ENCODE results near the gene RNPEP. TPM values are rescaled to one million over a fixed set of nuclear protein-coding genes. Genes with fewer than 3 reads are reported as not detected.

Gene RNPEP
- total and polyA plus RNA-seq, 2 donors = 20.0 to 39.7 TPM

- WGBS = 94% methylated on average over 11 of the region's 11 CpGs
- Histone ChIP-seq H3K4me3 (ENCODE audit: low read length in 2 of 2) (no peak overlapping the region), H3K36me3 (ENCODE audit: control insufficient read depth in 2 of 2, insufficient read depth in 2 of 2, low read length in 1 of 2) (peaks cover 0 to 4% of the 10 kb centered on the region in 2 donors), H3K9me3 (ENCODE audit: control insufficient read depth in 2 of 2, insufficient read depth in 1 of 2, low read length in 1 of 2) (no peaks in the 10 kb centered on the region), H3K27ac (ENCODE audit: low read depth in 1 of 2, low read length in 1 of 2) (no peak overlapping the region), H3K27me3 (ENCODE audit: control insufficient read depth in 2 of 2, insufficient read depth in 1 of 2, low read length in 1 of 2) (peaks cover 0 to 27% of the 10 kb centered on the region in 2 donors), H3K4me1 (ENCODE audit: control insufficient read depth in 2 of 2, insufficient read depth in 2 of 2, low read length in 2 of 2) (peaks cover 0 to 11% of the 10 kb centered on the region in 2 donors)
- DNase-seq (ENCODE audit: low read depth in 6 of 9, low spot score in 9 of 9) = no peak
Measured at GRCh38 chr1:202011994-202012393, 29.5 kb downstream of the RNPEP start.

DNA sequence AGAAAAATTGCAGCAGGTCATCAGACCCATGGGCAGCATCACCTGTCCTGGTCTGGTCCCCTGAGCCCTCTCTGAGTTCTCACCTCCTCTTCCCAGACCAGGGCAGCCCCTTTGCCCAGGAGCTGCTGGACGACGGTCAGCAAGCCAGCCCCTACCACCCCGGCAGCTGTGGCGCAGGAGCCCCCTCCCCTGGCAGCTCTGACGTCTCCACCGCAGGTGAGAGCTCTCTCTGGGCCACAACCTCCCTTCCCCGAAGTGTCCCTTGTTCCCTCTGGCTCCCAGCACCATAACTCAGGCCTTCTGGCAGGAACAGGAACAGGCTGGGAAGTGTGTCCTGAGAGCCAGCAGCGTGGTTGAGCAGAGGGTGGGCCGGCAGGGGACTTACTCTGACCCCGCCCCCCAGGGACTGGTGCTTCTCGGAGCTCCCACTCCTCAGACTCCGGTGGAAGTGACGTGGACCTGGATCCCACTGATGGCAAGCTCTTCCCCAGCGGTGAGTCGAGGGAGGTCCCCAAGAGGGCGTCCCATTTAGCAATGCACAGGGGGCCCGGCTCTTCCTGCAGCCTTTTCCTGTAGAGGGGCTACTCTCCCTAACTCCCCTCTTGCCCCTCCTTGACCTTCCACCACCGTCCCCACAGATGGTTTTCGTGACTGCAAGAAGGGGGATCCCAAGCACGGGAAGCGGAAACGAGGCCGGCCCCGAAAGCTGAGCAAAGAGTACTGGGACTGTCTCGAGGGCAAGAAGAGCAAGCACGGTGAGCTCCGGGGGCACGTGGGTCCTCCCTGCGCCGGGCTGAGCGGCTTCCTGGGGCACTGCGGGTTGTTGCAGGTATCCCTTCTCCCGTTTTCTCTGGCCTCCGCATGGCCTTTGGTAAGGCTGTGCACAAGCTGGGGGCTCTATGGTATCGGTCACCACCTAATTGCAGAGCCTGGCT, 30.4 kb downstream of the RNPEP start:
- Histone ChIP-seq H3K27me3 (ENCODE audit: control insufficient read depth in 2 of 2, insufficient read depth in 1 of 2, low read length in 1 of 2) (peaks cover 0 to 33% of the 10 kb centered on the region in 2 donors), H3K4me1 (ENCODE audit: control insufficient read depth in 2 of 2, insufficient read depth in 2 of 2, low read length in 2 of 2) (peaks cover 0 to 11% of the 10 kb centered on the region in 2 donors), H3K9me3 (ENCODE audit: control insufficient read depth in 2 of 2, insufficient read depth in 1 of 2, low read length in 1 of 2) (no peaks in the 10 kb centered on the region), H3K4me3 (ENCODE audit: low read length in 2 of 2) (no peak overlapping the region), H3K27ac (ENCODE audit: low read depth in 1 of 2, low read length in 1 of 2) (no peak overlapping the region), H3K36me3 (ENCODE audit: control insufficient read depth in 2 of 2, insufficient read depth in 2 of 2, low read length in 1 of 2) (no peaks in the 10 kb centered on the region)
- WGBS = 88% methylated on average over 35 of the region's 35 CpGs
- DNase-seq (ENCODE audit: low read depth in 6 of 9, low spot score in 9 of 9) = no peak

DNA sequence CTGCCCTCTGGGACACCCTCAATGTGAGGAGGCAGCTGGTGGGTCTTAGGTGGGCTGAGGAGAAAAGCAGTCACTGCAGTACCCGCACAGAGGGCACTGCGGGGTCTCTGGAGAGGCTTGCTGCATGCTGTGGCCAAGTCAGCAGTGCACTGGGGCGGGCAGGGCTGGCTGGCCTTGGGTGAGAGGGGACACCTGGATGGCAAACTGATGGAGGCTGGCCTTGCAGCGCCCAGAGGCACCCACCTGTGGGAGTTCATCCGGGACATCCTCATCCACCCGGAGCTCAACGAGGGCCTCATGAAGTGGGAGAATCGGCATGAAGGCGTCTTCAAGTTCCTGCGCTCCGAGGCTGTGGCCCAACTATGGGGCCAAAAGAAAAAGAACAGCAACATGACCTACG, 31.2 kb downstream of the RNPEP start:
- peaks cover 0 to 11% of the 10 kb centered on the region in 2 donors for H3K4me1 ChIP-seq (ENCODE audit: control insufficient read depth in 2 of 2, insufficient read depth in 2 of 2, low read length in 2 of 2)
- H3K9me3 ChIP-seq (ENCODE audit: control insufficient read depth in 2 of 2, insufficient read depth in 1 of 2, low read length in 1 of 2) = no peaks in the 10 kb centered on the region
- H3K27ac ChIP-seq (ENCODE audit: low read depth in 1 of 2, low read length in 1 of 2) = no peak overlapping the region
- H3K27me3 ChIP-seq (ENCODE audit: control insufficient read depth in 2 of 2, insufficient read depth in 1 of 2, low read length in 1 of 2) = peaks cover 0 to 41% of the 10 kb centered on the region in 2 donors
- H3K36me3 ChIP-seq (ENCODE audit: control insufficient read depth in 2 of 2, insufficient read depth in 2 of 2, low read length in 1 of 2) = no peaks in the 10 kb centered on the region
- H3K4me3 ChIP-seq (ENCODE audit: low read length in 2 of 2) = no peak overlapping the region
- 96% methylated on average over 12 of the region's 12 CpGs for WGBS
- no peak for DNase-seq (ENCODE audit: low read depth in 6 of 9, low spot score in 9 of 9)

- WGBS = 98% methylated on average over 6 of the region's 6 CpGs
- no peaks in the 10 kb centered on the region for H3K36me3 ChIP-seq (ENCODE audit: control insufficient read depth in 2 of 2, insufficient read depth in 2 of 2, low read length in 1 of 2)
- H3K27me3 ChIP-seq (ENCODE audit: control insufficient read depth in 2 of 2, insufficient read depth in 1 of 2, low read length in 1 of 2) = peaks cover 0 to 43% of the 10 kb centered on the region in 2 donors
- no peaks in the 10 kb centered on the region for H3K9me3 ChIP-seq (ENCODE audit: control insufficient read depth in 2 of 2, insufficient read depth in 1 of 2, low read length in 1 of 2)
- DNase-seq (ENCODE audit: low read depth in 6 of 9, low spot score in 9 of 9) = no peak
- H3K4me3 ChIP-seq (ENCODE audit: low read length in 2 of 2) = no peak overlapping the region
- peaks cover 0 to 10% of the 10 kb centered on the region in 2 donors for H3K4me1 ChIP-seq (ENCODE audit: control insufficient read depth in 2 of 2, insufficient read depth in 2 of 2, low read length in 2 of 2)
- H3K27ac ChIP-seq (ENCODE audit: low read depth in 1 of 2, low read length in 1 of 2) = no peak overlapping the region
Measured at GRCh38 chr1:202014060-202014459, 31.6 kb downstream of the RNPEP start.

DNA sequence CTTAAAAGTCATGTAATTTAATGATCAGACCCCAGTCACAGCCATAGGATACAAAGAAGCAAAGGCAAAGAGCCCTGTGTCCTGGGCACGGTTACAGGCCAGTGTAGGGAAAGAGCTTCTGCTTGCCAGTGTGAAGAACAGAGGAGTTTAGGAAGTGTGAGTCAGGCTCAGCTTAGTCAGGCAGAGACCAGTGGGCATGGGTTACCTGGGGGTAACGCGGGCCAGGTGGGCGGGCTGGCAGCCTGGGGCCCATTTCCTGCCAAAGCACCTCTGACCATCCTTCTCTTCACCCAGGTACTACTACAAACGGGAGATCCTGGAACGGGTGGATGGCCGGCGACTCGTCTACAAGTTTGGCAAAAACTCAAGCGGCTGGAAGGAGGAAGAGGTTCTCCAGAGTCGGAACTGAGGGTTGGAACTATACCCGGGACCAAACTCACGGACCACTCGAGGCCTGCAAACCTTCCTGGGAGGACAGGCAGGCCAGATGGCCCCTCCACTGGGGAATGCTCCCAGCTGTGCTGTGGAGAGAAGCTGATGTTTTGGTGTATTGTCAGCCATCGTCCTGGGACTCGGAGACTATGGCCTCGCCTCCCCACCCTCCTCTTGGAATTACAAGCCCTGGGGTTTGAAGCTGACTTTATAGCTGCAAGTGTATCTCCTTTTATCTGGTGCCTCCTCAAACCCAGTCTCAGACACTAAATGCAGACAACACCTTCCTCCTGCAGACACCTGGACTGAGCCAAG, 32.6 kb downstream of the RNPEP start:
- no peaks in the 10 kb centered on the region for H3K9me3 ChIP-seq (ENCODE audit: control insufficient read depth in 2 of 2, insufficient read depth in 1 of 2, low read length in 1 of 2)
- no peak overlapping the region for H3K4me3 ChIP-seq (ENCODE audit: low read length in 2 of 2)
- peaks cover 0 to under 1% of the 10 kb centered on the region in 2 donors for H3K4me1 ChIP-seq (ENCODE audit: control insufficient read depth in 2 of 2, insufficient read depth in 2 of 2, low read length in 2 of 2)
- WGBS = 97% methylated on average over 17 of the region's 17 CpGs
- H3K27me3 ChIP-seq (ENCODE audit: control insufficient read depth in 2 of 2, insufficient read depth in 1 of 2, low read length in 1 of 2) = peaks cover 0 to 43% of the 10 kb centered on the region in 2 donors
- no peaks in the 10 kb centered on the region for H3K36me3 ChIP-seq (ENCODE audit: control insufficient read depth in 2 of 2, insufficient read depth in 2 of 2, low read length in 1 of 2)
- H3K27ac ChIP-seq (ENCODE audit: low read depth in 1 of 2, low read length in 1 of 2) = no peak overlapping the region
- no peak for DNase-seq (ENCODE audit: low read depth in 6 of 9, low spot score in 9 of 9)

DNA sequence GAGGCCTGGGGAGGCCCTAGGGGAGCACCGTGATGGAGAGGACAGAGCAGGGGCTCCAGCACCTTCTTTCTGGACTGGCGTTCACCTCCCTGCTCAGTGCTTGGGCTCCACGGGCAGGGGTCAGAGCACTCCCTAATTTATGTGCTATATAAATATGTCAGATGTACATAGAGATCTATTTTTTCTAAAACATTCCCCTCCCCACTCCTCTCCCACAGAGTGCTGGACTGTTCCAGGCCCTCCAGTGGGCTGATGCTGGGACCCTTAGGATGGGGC, 33.2 kb downstream of the RNPEP start:
- H3K4me3 ChIP-seq (ENCODE audit: low read length in 2 of 2) = no peak overlapping the region
- H3K36me3 ChIP-seq (ENCODE audit: control insufficient read depth in 2 of 2, insufficient read depth in 2 of 2, low read length in 1 of 2) = no peaks in the 10 kb centered on the region
- no peak overlapping the region for H3K27ac ChIP-seq (ENCODE audit: low read depth in 1 of 2, low read length in 1 of 2)
- H3K9me3 ChIP-seq (ENCODE audit: control insufficient read depth in 2 of 2, insufficient read depth in 1 of 2, low read length in 1 of 2) = no peaks in the 10 kb centered on the region
- H3K4me1 ChIP-seq (ENCODE audit: control insufficient read depth in 2 of 2, insufficient read depth in 2 of 2, low read length in 2 of 2) = no peaks in the 10 kb centered on the region
- DNase-seq (ENCODE audit: low read depth in 6 of 9, low spot score in 9 of 9) = no peak
- WGBS = 97% methylated on average over 3 of the region's 3 CpGs
- peaks cover 0 to 40% of the 10 kb centered on the region in 2 donors for H3K27me3 ChIP-seq (ENCODE audit: control insufficient read depth in 2 of 2, insufficient read depth in 1 of 2, low read length in 1 of 2)

DNA sequence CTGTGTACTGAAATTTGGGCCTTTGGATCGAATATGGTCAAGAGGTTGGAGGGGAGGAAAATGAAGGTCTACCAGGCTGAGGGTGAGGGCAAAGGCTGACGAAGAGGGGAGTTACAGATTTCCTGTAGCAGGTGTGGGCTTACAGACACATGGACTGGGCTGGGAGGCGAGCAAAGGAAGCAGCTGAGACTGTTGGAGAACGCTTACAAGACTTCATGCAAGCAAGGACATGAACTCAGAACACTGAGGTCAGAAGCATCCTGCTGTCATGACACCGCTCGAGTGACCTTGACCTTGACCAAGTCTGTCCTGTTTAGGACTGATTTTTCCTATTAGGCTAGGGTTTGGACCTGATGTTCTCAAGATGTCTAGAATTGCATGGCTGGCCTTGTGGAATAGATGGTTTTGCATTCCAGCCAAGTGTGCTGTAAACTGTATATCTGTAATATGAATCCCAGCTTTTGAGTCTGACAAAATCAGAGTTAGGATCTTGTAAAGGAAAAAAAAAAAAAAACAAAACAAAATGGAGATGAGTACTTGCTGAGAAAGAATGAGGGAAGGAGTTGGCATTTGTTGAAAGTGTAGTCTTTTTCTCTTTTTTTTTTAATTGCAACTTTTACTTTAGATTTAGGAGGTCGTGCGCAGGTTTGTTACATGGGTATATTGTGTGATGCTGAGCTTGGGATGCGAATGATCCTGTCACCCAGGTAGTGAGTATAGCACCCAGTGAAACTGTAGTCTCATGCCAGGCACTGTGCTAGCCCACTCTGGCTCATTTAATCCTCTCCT, 33.8 kb downstream of the RNPEP start:
- Histone ChIP-seq H3K36me3 (ENCODE audit: control insufficient read depth in 2 of 2, insufficient read depth in 2 of 2, low read length in 1 of 2) (no peaks in the 10 kb centered on the region), H3K27ac (ENCODE audit: low read depth in 1 of 2, low read length in 1 of 2) (no peak overlapping the region), H3K9me3 (ENCODE audit: control insufficient read depth in 2 of 2, insufficient read depth in 1 of 2, low read length in 1 of 2) (no peaks in the 10 kb centered on the region), H3K4me3 (ENCODE audit: low read length in 2 of 2) (no peak overlapping the region), H3K27me3 (ENCODE audit: control insufficient read depth in 2 of 2, insufficient read depth in 1 of 2, low read length in 1 of 2) (peaks cover 0 to 35% of the 10 kb centered on the region in 2 donors), H3K4me1 (ENCODE audit: control insufficient read depth in 2 of 2, insufficient read depth in 2 of 2, low read length in 2 of 2) (no peaks in the 10 kb centered on the region)
- 79% methylated on average over 9 of the region's 9 CpGs for WGBS
- DNase-seq (ENCODE audit: low read depth in 6 of 9, low spot score in 9 of 9) = no peak

DNA sequence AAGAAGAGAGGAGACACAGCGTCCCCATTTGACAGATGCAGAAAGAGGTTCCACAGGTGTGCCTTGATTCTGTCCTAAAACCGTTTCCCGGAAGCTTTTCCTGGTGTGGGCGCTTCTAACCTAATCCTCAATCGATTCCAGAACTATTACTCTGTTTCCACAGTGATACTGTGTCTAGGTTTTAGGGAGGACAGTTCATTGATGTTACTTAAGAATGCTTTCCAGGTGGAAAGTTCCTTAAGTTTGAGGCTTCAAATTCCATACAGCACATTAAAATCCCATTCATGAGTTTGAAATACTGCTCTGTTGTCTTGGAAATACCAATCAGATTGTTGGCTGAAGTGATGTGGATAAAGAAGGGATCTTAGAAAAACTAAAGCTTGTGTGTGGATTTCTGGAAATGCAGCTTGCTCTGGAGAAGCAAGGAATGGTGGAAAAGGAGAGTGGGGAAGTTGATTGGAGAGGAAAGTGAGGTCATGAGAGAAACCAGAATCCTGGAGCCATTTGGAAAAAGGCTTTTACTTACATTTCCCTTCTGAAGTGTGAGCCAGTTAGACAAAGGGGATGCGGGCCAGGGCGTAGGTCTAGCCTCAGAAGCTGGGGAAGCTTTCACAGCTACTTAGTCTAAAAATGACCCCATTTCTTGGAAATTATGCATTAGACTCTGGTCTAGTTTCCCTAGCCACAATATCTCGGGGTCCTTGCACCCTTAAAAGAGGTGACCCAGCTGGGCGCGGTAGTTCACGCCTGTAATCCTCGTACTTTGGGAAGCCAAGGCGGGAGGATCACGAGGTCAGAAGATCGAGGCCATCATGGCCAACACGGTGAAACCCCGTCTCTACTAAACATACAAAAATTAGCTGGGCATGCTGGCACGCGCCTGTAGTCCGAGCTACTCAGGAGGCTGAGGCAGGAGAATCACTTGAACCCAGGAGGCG, 34.6 kb downstream of the RNPEP start:
- H3K27ac ChIP-seq (ENCODE audit: low read depth in 1 of 2, low read length in 1 of 2) = no peak overlapping the region
- H3K9me3 ChIP-seq (ENCODE audit: control insufficient read depth in 2 of 2, insufficient read depth in 1 of 2, low read length in 1 of 2) = no peaks in the 10 kb centered on the region
- DNase-seq (ENCODE audit: low read depth in 6 of 9, low spot score in 9 of 9) = no peak
- 97% methylated on average over 21 of the region's 21 CpGs for WGBS
- no peaks in the 10 kb centered on the region for H3K36me3 ChIP-seq (ENCODE audit: control insufficient read depth in 2 of 2, insufficient read depth in 2 of 2, low read length in 1 of 2)
- H3K4me3 ChIP-seq (ENCODE audit: low read length in 2 of 2) = no peak overlapping the region
- H3K4me1 ChIP-seq (ENCODE audit: control insufficient read depth in 2 of 2, insufficient read depth in 2 of 2, low read length in 2 of 2) = no peaks in the 10 kb centered on the region
- peaks cover 0 to 33% of the 10 kb centered on the region in 2 donors for H3K27me3 ChIP-seq (ENCODE audit: control insufficient read depth in 2 of 2, insufficient read depth in 1 of 2, low read length in 1 of 2)
